ENCODE measurements around the gene LMOD3. TPM values are rescaled to one million over a fixed set of nuclear protein-coding genes. Genes with fewer than 3 reads are reported as not detected.

LMOD3 gene
- total RNA-seq, 1 experiment from 2014 or later, result not detected

DNA sequence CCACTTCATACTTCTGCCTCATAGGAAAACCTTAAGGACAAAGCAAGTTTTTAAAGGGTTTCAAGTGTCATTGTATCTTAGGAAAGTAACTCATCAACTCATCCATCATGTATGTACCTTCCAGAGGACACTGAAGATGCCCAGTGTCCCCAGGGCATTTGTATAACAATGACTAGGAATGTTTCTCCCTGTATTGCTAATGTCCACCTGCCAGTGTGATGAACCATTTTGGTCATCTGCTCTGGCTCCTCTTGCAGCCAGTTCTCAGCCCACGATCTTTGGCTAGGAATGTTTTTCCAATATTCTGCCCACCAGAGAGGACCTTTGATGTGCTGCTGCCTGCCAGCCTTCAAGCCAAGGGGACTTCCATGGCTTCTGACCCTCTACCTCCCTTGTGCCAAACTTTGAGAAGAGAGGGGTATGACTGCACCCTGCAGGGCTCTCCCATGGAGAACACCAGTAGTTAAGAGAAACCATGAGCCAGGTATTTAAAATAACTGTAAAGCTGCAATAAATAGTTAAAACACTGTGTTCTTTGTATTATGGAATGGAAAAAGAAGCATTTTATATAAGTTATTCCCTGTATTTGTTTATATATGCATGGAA is 11.4 kb downstream of the LMOD3 start:
- no TSS peak for BruUV-seq (replicated peaks)
- Histone ChIP-seq H3K27ac (ENCODE audit: low read length) (no peak overlapping the region), H3K27me3 (ENCODE audit: control insufficient read depth, insufficient read depth, low read length) (no peaks in the 10 kb centered on the region), H3K4me1 (ENCODE audit: control insufficient read depth, insufficient read depth, low read length) (no peaks in the 10 kb centered on the region), H3K36me3 (ENCODE audit: control insufficient read depth, insufficient read depth, low read length) (no peaks in the 10 kb centered on the region), H3K9me3 (ENCODE audit: control insufficient read depth, insufficient read depth, low read depth, low read length) (no peaks in the 10 kb centered on the region), H3K4me3 (ENCODE audit: low read depth in 2 of 2, low read length in 2 of 2) (no peak overlapping the region)
- intact Hi-C loops (cut with micrococcal nuclease; ENCODE audit: unreplicated experiment), result no loop called here
- ATAC-seq (no peak), DNase-seq (ENCODE audit: low read depth, low spot score) (no peak)
- ChIA-PET CTCF (no interaction called here), POLR2A (no interaction called here)
- in situ Hi-C loops (cut with HindIII; ENCODE audit: low pct_unique_long_range_greater_than_20kb, low sequenced_read_pairs), result no loop called here
- TF ChIP-seq, protein P1, sequence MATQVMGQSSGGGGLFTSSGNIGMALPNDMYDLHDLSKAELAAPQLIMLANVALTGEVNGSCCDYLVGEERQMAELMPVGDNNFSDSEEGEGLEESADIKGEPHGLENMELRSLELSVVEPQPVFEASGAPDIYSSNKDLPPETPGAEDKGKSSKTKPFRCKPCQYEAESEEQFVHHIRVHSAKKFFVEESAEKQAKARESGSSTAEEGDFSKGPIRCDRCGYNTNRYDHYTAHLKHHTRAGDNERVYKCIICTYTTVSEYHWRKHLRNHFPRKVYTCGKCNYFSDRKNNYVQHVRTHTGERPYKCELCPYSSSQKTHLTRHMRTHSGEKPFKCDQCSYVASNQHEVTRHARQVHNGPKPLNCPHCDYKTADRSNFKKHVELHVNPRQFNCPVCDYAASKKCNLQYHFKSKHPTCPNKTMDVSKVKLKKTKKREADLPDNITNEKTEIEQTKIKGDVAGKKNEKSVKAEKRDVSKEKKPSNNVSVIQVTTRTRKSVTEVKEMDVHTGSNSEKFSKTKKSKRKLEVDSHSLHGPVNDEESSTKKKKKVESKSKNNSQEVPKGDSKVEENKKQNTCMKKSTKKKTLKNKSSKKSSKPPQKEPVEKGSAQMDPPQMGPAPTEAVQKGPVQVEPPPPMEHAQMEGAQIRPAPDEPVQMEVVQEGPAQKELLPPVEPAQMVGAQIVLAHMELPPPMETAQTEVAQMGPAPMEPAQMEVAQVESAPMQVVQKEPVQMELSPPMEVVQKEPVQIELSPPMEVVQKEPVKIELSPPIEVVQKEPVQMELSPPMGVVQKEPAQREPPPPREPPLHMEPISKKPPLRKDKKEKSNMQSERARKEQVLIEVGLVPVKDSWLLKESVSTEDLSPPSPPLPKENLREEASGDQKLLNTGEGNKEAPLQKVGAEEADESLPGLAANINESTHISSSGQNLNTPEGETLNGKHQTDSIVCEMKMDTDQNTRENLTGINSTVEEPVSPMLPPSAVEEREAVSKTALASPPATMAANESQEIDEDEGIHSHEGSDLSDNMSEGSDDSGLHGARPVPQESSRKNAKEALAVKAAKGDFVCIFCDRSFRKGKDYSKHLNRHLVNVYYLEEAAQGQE (IDR thresholded peaks at IDR 0.05; ENCODE audit: insufficient read depth in 1 of 2, low read depth in 2 of 2, low read length in 1 of 2), result no peak
- TF ChIP-seq, protein P2, sequence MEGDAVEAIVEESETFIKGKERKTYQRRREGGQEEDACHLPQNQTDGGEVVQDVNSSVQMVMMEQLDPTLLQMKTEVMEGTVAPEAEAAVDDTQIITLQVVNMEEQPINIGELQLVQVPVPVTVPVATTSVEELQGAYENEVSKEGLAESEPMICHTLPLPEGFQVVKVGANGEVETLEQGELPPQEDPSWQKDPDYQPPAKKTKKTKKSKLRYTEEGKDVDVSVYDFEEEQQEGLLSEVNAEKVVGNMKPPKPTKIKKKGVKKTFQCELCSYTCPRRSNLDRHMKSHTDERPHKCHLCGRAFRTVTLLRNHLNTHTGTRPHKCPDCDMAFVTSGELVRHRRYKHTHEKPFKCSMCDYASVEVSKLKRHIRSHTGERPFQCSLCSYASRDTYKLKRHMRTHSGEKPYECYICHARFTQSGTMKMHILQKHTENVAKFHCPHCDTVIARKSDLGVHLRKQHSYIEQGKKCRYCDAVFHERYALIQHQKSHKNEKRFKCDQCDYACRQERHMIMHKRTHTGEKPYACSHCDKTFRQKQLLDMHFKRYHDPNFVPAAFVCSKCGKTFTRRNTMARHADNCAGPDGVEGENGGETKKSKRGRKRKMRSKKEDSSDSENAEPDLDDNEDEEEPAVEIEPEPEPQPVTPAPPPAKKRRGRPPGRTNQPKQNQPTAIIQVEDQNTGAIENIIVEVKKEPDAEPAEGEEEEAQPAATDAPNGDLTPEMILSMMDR (IDR thresholded peaks at IDR 0.05), result no peak
- TF ChIP-seq POLR2AphosphoS5 (IDR thresholded peaks at IDR 0.05; ENCODE audit: low read depth, low read length) (no peak), TCF7L2 (IDR thresholded peaks at IDR 0.05; ENCODE audit: low read depth, low read length) (no peak), SIN3A (IDR thresholded peaks at IDR 0.05; ENCODE audit: borderline replicate concordance, insufficient read depth, low read depth, low read length) (no peak)

DNA sequence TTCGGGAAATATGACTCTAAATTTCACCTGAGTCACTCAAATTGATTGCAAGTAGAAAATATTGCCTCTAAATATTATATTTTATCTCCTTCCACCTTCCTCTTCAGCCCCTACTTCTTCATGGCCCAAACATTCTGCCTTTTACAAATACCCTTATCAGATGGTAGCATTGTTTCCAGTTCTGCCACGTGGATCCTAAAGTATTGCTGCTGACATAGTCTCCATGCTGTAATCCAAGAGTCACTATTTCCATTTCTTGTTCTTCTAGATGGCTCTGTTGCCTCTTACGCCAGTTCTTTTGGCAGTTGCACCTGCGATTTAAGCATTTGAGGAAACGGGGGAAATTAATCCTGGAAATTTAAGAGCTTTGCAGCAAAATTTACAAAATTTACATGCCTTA is 13.6 kb downstream of the LMOD3 start:
- Histone ChIP-seq H3K36me3 (ENCODE audit: control insufficient read depth, insufficient read depth, low read length) (no peaks in the 10 kb centered on the region; the same call in 1 of the 2 replicates), H3K27ac (ENCODE audit: low read length) (no peak overlapping the region), H3K9me3 (ENCODE audit: control insufficient read depth, insufficient read depth, low read depth, low read length) (no peaks in the 10 kb centered on the region), H3K4me3 (ENCODE audit: low read depth in 2 of 2, low read length in 2 of 2) (no peak overlapping the region), H3K4me1 (ENCODE audit: control insufficient read depth, insufficient read depth, low read length) (no peaks in the 10 kb centered on the region), H3K27me3 (ENCODE audit: control insufficient read depth, insufficient read depth, low read length) (no peaks in the 10 kb centered on the region)
- in situ Hi-C loops (cut with HindIII; ENCODE audit: low pct_unique_long_range_greater_than_20kb, low sequenced_read_pairs), result no loop called here
- DNase-seq (ENCODE audit: low read depth, low spot score), result no peak
- POLR2A ChIA-PET, result no interaction called here
- intact Hi-C loops (cut with micrococcal nuclease; ENCODE audit: unreplicated experiment), result no loop called here
- no TSS peak for BruUV-seq (replicated peaks)
- ATAC-seq, result no peak
- TF ChIP-seq, protein P2 (IDR thresholded peaks at IDR 0.05), result no peak
- TF ChIP-seq SIN3A (IDR thresholded peaks at IDR 0.05; ENCODE audit: borderline replicate concordance, insufficient read depth, low read depth, low read length), result no peak
- no peak for TF ChIP-seq TCF7L2 (IDR thresholded peaks at IDR 0.05; ENCODE audit: low read depth, low read length)
- TF ChIP-seq POLR2AphosphoS5 (IDR thresholded peaks at IDR 0.05; ENCODE audit: low read depth, low read length), result no peak
- TF ChIP-seq, protein P1 (IDR thresholded peaks at IDR 0.05; ENCODE audit: insufficient read depth in 1 of 2, low read depth in 2 of 2, low read length in 1 of 2), result no peak
- CTCF ChIA-PET, result no interaction called here
